Skeletal muscle tissue (tissue), 4 donors: Measurements from ENCODE around the gene C1QTNF5. TPM values are rescaled to one million over a fixed set of nuclear protein-coding genes. Genes with fewer than 3 reads are reported as not detected.

ENCODE experiments used
- H3K27ac ChIP-seq: one replicate; pipeline ENCODE4 v1.7.0; 2013; ENCODE audit warnings: mild to moderate bottlenecking, low read depth, low read length, inconsistent platforms
- H3K27me3 ChIP-seq, 3 donors: one replicate each; pipeline ENCODE4 v1.7.0; 2013; ENCODE audit warnings: low read length in 3 of 3; ENCODE audit not compliant: control insufficient read depth in 3 of 3, insufficient read depth in 3 of 3
- H3K36me3 ChIP-seq, 3 donors: one replicate each; pipeline ENCODE4 v1.7.0; 2013; ENCODE audit warnings: low read length in 3 of 3; ENCODE audit not compliant: control insufficient read depth in 3 of 3, insufficient read depth in 3 of 3
- H3K4me1 ChIP-seq, 3 donors: one replicate each; pipeline ENCODE4 v1.7.0; 2013; ENCODE audit warnings: low read length in 3 of 3, mild to moderate bottlenecking in 3 of 3; ENCODE audit not compliant: control insufficient read depth in 3 of 3, insufficient read depth in 3 of 3
- H3K4me3 ChIP-seq, 3 donors: one replicate each; pipeline ENCODE4 v1.7.0; 2013; ENCODE audit warnings: low read length in 3 of 3
- H3K9ac ChIP-seq, 3 donors: one replicate each; pipeline ENCODE4 v1.7.0; 2013; ENCODE audit warnings: low read length in 3 of 3, mild to moderate bottlenecking in 3 of 3, moderate library complexity in 2 of 3, low read depth in 1 of 3
- H3K9me3 ChIP-seq, 3 donors: one replicate each; pipeline ENCODE4 v1.7.0; 2013; ENCODE audit warnings: low read length in 3 of 3; ENCODE audit not compliant: control insufficient read depth in 3 of 3
- total RNA-seq: library from RNA; depleted of rRNA; stranded (reverse); fragments of >200 nt; gene quantifications from one replicate; pipeline ENCODE4 v1.2.3, GENCODE V29; 2014
- donor health status: Osteomylitis.

The C1QTNF5 gene
- total RNA-seq, 1 donor from 2014 or later: 17.2 TPM

- Histone ChIP-seq H3K4me1 (peaks cover 89 to 92% (median 90%) of the 10 kb centered on the region in 3 donors), H3K9ac (peak overlapping the region; percentile 65 to 86 (median 70)), H3K27ac (peak overlapping the region; percentile 100), H3K4me3 (peak overlapping the region; percentile 17 to 49 (median 30)), H3K27me3 (peaks cover 0 to 6% (median 0%) of the 10 kb centered on the region in 3 donors), H3K36me3 (peaks cover 4 to 21% (median 8%) of the 10 kb centered on the region in 3 donors), H3K9me3 (no peaks in the 10 kb centered on the region)
These were observed 26.3 kb upstream of the C1QTNF5 start for GRCh38 chr11:119366690-119367620.

- peaks cover 86 to 90% (median 88%) of the 10 kb centered on the region in 3 donors for H3K4me1 ChIP-seq
- peak overlapping the region; percentile 100 for H3K27ac ChIP-seq
- peaks cover 4 to 21% (median 9%) of the 10 kb centered on the region in 3 donors for H3K36me3 ChIP-seq
- no peaks in the 10 kb centered on the region for H3K9me3 ChIP-seq
- peaks cover 0 to 6% (median 0%) of the 10 kb centered on the region in 3 donors for H3K27me3 ChIP-seq
- peak overlapping the region; percentile 48 to 69 (median 63) for H3K4me3 ChIP-seq
- peak overlapping the region; percentile 81 to 83 (median 83) for H3K9ac ChIP-seq
These were observed 24.4 kb upstream of the C1QTNF5 start for GRCh38 chr11:119365071-119365591.

GRCh38 chr11:119363851-119364590 lies 23.3 kb upstream of the C1QTNF5 start:
- peaks cover 15 to 32% (median 20%) of the 10 kb centered on the region in 3 donors for H3K36me3 ChIP-seq
- H3K27me3 ChIP-seq: peaks cover 0 to 6% (median 0%) of the 10 kb centered on the region in 3 donors
- peak overlapping the region; percentile 100 for H3K27ac ChIP-seq
- H3K4me3 ChIP-seq: peak overlapping the region; percentile 57 to 83 (median 79)
- H3K4me1 ChIP-seq: peaks cover 79 to 90% (median 85%) of the 10 kb centered on the region in 3 donors
- no peaks in the 10 kb centered on the region for H3K9me3 ChIP-seq
- H3K9ac ChIP-seq: peak overlapping the region; percentile 83 to 98 (median 93)

- peak overlapping the region; percentile 57 to 83 (median 79) for H3K4me3 ChIP-seq
- H3K27me3 ChIP-seq: peaks cover 0 to 6% (median 0%) of the 10 kb centered on the region in 3 donors
- H3K9me3 ChIP-seq: no peaks in the 10 kb centered on the region
- peaks cover 72 to 90% (median 80%) of the 10 kb centered on the region in 3 donors for H3K4me1 ChIP-seq
- peak overlapping the region; percentile 100 for H3K27ac ChIP-seq
- peaks cover 18 to 38% (median 27%) of the 10 kb centered on the region in 3 donors for H3K36me3 ChIP-seq
- H3K9ac ChIP-seq: peak overlapping the region; percentile 79 to 98 (median 93)
These were observed 22.6 kb upstream of the C1QTNF5 start for GRCh38 chr11:119363081-119363850.

- peak overlapping the region; percentile 79 to 98 (median 93) for H3K9ac ChIP-seq
These were observed 22.0 kb upstream of the C1QTNF5 start for GRCh38 chr11:119362741-119363080.

GRCh38 chr11:119361941-119362725 lies 21.4 kb upstream of the C1QTNF5 start:
- Histone ChIP-seq H3K36me3 (peaks cover 24 to 37% (median 31%) of the 10 kb centered on the region in 3 donors), H3K4me1 (peaks cover 67 to 89% (median 77%) of the 10 kb centered on the region in 3 donors), H3K9me3 (no peaks in the 10 kb centered on the region), H3K27ac (peak overlapping the region; percentile 100), H3K27me3 (peaks cover 0 to 6% (median 0%) of the 10 kb centered on the region in 3 donors), H3K9ac (peak overlapping the region; percentile 79 to 98 (median 93)), H3K4me3 (peak overlapping the region; percentile 57 to 83 (median 79))

More at GRCh38 chr11:119362741-119363080, 22.0 kb upstream of the C1QTNF5 start:
- no peaks in the 10 kb centered on the region for H3K9me3 ChIP-seq
- H3K36me3 ChIP-seq: peaks cover 23 to 40% (median 32%) of the 10 kb centered on the region in 3 donors
- peaks cover 68 to 90% (median 78%) of the 10 kb centered on the region in 3 donors for H3K4me1 ChIP-seq
- peak overlapping the region; percentile 57 to 83 (median 79) for H3K4me3 ChIP-seq
- H3K27ac ChIP-seq: peak overlapping the region; percentile 100
- peaks cover 0 to 6% (median 0%) of the 10 kb centered on the region in 3 donors for H3K27me3 ChIP-seq

GRCh38 chr11:119361056-119361787 lies 20.5 kb upstream of the C1QTNF5 start:
- Histone ChIP-seq H3K9me3 (no peaks in the 10 kb centered on the region), H3K27me3 (peaks cover 0 to 6% (median 0%) of the 10 kb centered on the region in 3 donors), H3K27ac (peak overlapping the region; percentile 100), H3K9ac (peak overlapping the region; percentile 79 to 98 (median 93)), H3K4me3 (peak overlapping the region; percentile 45 to 83 (median 57)), H3K36me3 (peaks cover 24 to 33% (median 29%) of the 10 kb centered on the region in 3 donors), H3K4me1 (peaks cover 58 to 87% (median 71%) of the 10 kb centered on the region in 3 donors)
